NCI-H1092 treated with DMSO at 0.1 percent for 48 hours (cell line): ENCODE results near the gene MARK1.

ENCODE experiments used
- DNase-seq: peaks from one replicate; lab custom pipeline; 2025; lab: John Stamatoyannopoulos, UW

MARK1 gene

DNA sequence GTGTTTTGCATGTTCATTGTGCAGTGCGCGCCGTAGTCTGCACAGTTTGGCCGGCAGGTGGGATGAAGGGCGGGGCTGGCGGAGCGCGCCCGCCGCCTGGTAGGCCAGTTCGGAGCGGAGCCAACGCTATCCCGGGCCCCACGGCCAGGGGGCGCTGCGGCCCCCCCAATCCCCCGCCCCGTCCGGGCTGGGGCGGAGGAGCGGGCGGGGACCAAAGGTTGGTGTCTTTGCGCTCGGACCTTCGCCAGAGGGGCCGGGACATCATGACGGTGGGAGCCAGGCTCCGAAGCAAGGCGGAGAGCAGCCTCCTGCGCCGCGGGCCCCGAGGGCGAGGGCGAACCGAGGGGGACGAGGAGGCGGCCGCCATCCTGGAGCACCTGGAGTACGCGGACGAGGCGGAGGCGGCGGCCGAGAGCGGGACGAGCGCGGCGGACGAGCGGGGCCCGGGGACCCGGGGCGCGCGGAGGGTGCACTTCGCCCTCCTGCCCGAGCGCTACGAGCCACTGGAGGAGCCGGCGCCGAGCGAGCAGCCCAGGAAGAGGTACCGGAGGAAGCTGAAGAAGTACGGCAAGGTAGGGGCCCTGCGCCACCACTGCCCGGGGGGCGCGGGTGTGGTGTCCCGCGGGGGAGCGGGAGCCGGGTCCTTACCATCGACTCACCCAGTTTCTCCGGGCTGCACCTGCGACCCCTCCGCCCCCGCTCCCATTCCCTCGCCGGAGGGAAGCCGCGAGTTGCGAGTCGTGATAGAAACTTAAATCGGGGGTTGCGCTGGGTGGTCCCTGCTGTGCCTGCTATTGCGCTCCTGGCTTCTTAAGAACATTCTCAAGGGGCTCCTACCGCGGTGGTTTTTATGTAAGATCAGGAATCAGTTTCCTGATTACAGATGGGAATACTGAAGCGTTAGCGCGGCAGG, 162.5 kb downstream of the MARK1 start, which contains the start of gene C1orf115:
C1orf115 (plus strand) TSS at position 224 of the 913 bp plus-strand sequence; CDS start at position 264, 40 bp downstream.
- peak; percentile 61 for DNase-seq

DNA sequence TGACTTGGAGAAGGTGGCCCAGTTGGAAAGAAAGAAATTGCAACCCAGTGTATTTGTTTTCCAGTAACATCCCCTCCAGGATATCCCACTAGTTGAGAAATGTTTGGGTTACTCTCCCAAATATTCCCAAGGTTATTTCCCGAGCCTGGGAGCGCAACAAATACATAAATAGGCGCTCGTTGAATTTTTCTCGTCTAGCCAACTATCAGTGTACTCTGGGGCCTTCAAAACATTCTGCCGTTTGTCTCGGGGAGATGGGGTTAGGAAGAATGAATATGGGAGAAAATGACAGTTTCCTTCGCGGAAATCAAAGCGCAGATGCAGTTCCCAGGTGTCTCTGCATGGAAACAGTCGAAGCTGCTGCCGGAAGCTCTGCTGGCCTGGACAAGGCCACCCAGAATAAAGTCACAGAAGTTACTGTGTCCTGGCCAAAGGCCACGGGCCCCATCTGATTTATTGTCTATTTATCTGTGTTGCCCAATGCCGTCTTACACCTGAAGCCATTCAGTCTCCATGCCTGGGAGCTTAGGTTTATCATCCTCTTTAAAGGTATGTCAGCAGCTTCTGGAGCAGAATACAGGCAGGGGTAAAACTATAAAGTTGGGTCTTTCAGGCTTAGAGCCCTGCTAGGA, 163.2 kb downstream of the MARK1 start:
- DNase-seq: no peak

DNA sequence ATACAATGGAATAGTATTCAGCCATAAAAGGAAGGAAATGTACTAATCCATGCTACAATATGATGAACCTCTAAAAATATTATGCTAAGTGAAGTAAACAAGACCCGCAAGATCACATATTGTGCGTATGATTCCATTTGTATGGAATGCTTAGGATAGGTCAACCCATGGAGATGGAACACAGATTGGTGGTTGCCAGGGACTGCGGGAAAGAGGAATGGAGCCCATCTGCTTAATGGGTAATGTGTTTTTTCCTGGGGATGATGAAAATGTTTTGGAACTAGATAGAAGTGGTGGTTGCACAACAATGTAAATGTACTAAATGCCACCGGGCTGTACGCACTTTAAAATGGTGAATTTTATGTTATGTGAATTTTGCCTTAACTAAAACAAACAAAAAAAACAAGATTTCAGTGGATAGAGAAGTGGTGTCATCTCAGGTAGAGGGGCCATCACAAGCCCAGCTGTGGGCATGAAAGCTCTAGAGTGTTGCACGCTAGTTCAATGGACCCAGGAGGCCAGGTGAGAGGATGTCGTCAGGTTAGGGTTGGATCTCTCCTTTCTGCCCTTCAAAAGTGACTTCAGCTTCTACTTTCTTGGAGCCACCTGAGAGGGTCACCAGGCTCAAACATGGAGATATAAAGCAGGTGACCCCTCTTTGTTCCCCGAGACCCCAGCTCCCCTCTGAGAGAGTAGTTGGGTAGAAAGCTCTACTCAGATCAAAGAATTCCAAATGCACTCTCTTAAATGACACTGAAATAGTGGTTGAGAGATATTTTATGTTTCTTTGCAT, 164.7 kb downstream of the MARK1 start:
- DNase-seq: no peak

DNA sequence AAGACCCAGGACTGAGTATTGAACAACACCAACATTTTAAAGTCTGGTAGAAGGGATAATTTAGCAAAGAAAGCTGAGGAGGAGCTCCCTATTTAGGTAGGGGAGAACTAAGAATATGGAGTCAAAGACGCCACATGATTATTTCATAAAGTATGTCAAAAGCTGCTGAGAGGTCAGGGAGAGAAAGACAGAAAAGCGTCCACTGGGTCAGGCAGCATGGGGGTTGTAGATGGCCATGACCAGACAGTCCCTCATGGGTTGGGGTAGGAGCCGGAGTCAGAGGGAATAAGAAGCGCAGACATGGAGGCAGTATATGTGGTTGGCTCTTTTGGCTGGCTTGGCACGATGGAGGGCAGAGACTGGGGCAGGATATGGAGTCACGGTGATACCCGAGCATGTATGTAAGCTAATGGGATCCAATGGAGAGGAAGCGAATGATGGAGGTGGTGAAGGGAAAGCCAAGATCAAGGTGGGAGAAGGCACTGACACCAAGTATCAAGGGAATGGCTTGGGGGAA, 167.0 kb downstream of the MARK1 start:
- no peak for DNase-seq

DNA sequence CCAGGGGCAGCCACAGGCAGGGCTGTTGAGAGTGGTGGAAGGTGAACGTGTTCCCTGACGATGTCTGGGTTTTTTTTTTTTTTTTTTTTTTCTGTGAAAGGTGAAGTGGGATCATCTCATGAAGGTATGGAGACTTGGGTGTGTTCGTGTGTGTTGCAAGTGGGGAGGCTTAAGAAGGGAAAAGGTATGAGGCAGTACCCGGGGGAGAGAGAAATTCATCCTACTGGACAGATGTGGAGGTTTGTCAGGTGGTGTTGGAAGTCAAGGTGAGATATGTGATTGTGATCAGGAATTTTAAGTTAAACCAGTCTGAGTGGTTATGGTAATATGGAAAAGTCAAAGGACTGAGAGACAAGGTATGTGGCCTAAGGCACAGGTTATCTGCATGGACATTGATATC, 167.5 kb downstream of the MARK1 start:
- no peak for DNase-seq

DNA sequence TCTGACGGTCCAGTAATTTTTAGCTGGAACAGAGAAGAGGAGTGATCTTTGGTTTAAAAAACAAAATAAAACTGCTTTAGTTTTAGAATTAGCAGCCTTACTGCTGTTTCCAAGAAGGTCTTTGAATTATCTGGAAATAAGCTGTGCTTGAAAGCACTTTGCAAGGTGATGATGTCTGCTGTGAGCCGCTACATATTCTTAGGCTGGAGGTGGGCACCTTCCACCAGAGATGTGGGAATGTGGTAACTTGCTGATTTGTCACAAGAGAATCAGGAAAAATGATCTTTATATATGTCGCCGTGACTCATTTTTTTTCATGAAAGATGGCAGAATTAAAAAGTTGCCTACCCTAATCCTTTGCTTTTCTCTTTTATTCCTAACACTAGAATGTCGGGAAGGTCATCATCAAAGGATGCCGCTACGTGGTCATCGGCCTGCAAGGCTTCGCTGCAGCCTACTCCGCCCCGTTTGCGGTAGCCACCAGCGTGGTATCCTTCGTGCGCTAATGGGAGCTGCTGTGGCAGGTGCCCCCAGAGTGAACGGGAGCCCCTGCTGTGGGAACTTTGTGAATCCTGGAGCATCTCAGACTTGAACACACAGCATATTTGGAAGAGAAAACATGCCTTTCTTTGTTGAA, 168.4 kb downstream of the MARK1 start:
- DNase-seq: no peak

DNA sequence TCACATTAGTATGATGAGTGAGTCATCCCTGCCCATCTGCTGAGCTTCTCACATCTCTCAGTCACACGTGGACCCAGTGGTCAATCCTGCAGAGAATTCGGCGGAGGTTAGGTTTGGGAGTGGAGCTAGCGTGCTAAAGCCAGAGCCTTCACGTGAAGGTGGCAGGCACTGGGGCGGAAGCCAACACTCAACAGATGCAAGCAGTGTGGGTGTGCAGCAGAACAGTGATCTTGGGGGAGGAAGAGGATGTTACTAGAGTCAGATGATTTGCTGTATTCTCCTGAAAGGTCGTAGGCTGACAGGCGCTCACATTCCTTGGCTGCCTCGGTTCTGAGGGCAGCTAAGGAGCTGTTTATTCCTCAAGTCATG, 168.9 kb downstream of the MARK1 start:
- DNase-seq: no peak

DNA sequence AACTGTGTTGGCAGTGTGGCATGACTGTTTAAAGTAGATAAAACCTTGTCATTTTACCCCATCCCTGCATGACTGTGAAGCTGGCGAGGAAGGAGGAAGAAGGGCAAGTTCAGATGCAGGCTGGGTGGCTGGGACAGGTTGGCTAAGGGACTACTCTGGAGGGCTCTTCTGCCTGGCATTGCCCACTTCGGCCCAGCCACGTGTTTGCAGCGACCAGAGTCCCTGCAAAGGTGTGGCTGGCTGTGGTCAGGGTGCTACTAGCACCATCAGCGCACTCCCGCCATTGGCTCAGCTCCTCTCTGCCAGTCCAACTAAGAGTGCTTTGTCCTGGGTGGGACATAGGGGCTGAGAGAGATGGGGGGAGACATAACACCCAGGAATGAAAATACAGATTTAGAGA, 169.4 kb downstream of the MARK1 start:
- DNase-seq: no peak

DNA sequence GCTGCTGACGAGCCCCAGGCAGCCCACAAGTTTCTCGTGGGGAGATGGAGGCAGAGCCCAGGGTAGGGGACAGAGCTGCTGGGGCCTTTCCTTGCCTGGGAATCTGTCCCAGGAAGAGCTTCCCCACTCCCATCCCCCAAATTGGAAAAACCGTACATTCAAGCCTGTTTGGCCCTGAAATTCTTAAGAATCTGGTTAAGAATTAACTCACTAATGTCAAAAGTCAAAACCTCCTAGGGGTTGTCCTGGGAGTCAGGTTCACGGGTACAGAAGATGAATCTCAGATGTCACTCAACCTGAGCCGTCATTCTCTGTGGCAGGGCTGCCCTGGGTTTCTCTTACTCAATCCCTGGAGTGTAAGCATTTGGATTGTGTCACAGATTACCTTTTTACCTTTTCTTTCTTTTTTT, 170.7 kb downstream of the MARK1 start:
- DNase-seq: no peak

DNA sequence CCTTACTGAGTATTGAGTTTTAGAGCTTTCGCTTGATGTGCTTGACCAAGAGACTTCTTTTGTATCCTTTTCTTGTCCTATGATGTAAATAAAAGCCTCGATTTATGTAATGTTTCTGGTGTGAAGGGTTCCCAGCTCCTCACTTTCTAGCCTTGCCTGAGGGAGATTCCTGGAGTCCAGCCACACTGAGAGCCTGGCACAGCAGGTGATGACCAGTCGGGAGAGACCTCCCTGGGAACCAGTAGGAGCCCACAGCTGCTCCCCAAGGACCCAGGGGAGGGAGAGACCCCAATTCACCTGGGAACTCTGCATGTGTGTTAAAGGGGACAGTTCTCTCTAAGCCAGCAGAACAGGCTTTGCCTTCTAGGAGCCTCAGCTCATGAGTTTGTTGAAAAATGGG, 171.1 kb downstream of the MARK1 start:
- DNase-seq: no peak

DNA sequence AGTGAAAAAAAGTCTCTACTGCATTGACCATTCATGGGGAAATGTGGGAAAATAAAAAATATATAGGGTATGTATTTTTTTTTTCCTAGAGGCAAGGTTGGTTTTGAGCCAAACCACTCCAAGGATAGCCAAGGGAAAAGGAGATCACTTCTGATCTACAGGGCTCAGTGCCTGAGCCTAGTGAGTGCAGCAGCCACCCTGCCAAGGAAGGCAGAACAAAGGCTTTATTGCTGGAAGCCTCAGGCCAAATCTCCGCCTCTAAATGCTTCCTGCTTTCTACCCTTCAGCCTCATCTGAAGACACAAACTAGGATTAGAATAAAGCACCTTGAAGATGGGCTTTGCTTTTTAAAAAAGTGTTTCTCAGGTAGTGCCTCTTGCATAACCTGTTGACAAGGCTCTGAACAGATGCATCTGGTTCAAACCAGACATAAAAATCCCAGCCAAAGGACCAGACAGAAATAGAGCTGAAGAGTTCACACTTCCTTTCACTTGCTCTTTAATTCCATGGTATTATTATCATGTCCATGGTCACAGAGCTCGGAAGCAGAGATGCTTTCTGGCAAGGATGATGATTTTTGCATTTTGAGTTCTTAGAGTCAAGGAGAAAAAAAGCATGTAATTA, 172.7 kb downstream of the MARK1 start:
- DNase-seq: peak; percentile 59

- DNase-seq: no peak
Observed at GRCh38 chr1:220701974-220702373, 174.0 kb downstream of the MARK1 start.

DNA sequence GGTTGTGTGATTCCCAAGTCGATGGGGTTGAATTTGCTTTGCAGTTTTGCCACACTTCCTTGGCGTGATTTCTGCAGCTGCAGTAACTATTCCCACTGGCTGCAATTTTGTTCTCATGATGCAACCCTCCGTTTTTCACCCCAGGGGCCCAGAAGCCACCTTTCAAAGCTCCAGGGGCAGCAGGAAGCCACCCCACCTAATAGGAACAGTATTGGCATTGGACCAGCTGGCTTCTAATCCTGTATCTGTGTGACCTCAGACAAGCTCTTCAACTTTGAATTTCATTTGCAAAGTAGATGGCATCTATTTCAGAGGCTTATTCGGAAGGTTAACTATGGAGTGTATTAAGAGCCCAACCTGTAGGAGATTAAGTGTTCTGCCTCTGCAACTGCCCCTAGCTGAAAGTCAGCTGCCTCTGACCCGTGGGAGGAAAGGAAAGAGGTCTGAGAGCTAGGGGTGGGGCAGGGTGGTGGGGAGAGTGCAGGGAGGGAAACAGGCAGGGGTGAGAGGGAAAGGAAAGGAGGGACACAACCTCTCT, 174.9 kb downstream of the MARK1 start:
- peak; percentile 12 for DNase-seq

DNA sequence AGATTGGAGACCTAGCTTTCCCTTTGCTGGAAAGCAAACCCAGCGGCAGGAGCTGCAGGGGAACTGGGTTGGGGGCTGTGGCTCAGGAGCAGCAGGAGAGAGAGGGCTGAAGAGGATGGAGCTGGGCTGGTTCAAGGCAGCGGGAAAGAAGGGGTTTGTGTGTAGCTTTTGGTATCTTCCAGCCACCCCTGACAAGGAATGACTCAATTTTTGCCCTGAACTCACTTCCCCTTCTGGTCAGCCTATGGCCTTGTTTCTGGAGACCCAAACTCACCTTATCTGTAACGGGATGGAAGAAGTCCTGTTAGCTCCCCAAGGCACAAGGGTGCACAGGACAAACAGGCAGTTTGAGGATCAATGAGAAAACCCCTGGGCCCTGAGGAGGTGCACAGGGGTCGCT, 175.4 kb downstream of the MARK1 start:
- no peak for DNase-seq

DNA sequence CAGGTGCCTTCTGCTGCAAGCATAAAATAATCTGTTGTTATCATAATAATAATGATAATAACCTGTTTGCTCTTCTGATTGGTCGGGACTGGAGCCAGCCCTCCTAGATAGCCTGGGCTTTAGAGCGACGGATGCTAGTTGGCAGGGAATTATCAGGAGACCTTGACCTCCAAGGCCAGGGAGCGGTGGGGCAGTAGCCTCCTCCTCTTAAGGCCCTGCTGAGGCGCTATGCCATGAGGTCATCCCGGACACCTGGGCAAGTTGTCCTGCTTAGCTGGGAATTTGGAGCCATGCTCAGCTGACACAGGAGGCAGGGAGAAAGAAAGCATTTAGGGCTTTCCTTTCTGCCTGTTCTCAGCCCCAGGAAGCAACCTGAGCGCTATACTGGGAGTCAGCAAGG, 177.8 kb downstream of the MARK1 start:
- no peak for DNase-seq

GRCh38 chr1:220706480-220706879, 178.5 kb downstream of the MARK1 start:
- DNase-seq: no peak

DNA sequence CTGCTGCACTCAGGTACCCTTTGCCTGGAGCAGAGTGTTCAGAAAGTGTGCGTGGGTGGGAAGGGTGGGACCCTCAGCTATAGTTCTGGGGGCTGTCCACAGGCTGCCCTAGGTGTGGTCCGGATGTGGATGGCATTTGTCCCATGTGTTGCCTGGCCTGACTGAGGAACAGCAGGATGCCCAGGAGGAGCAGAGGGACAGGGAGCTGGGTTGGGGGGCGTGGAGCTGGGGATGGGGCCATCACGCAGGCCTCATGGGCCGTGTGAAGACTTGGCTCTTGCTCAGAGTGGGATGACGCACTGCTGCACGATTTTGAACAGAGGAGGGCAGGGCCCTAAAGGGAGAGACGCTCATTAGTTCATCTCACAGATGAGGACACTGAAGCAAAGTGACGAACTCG, 179.2 kb downstream of the MARK1 start:
- DNase-seq: no peak

DNA sequence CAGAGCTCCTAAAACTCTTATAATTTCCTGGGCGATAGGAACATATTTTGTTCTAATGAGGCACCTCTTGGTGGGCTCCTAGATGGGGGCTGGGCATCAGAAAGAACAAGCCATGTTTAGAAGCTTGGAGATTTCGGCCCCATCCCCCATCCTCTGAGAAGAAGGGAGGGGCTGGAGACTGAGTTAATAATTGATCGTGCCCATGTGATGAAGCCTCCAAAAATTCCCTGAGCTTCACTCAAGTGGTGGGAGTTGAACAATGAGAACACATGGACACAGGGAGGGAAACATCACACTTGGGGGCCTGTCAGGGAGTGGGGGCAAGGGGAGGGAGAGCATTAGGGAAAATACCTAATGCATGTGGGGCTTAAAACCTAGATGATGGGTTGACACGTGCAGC, 180.3 kb downstream of the MARK1 start:
- no peak for DNase-seq

- DNase-seq: no peak
Observed at GRCh38 chr1:220708936-220709801, 181.2 kb downstream of the MARK1 start.

GRCh38 chr1:220710333-220710732, 182.4 kb downstream of the MARK1 start:
- no peak for DNase-seq
